Liver (tissue), 9 donors: ENCODE measurements around the gene S100A13. TPM values are rescaled to one million over a fixed set of nuclear protein-coding genes. Genes with fewer than 3 reads are reported as not detected.
"Not testable (repeated sequence)": the region's sequence is repeated elsewhere in the genome, so short reads cannot be mapped to it uniquely, and the experiment has no call there.

Experiments used
- DNase-seq: peaks from one replicate; pipeline ENCODE4 v3.0.0-alpha.2; 2017; ENCODE audit warnings: low spot score
- H3K27ac ChIP-seq, 2 donors: one replicate each; pipeline ENCODE4 v1.7.0; 2013; ENCODE audit warnings: inconsistent platforms in 2 of 2, low read length in 2 of 2, control low read depth in 1 of 2, low read depth in 1 of 2, mild to moderate bottlenecking in 1 of 2
- H3K27me3 ChIP-seq, 4 donors: one replicate each; pipeline versions ENCODE4 v1.6.1 to v1.7.0; 2013; ENCODE audit warnings: low read length in 3 of 4, inconsistent platforms in 1 of 4, mild to moderate bottlenecking in 1 of 4, moderate library complexity in 1 of 4; ENCODE audit not compliant: control insufficient read depth in 4 of 4, insufficient read depth in 4 of 4
- H3K36me3 ChIP-seq, 4 donors: one replicate each; pipeline versions ENCODE4 v1.6.1 to v1.7.0; 2013; ENCODE audit warnings: low read length in 3 of 4, mild to moderate bottlenecking in 3 of 4, low read depth in 1 of 4, moderate library complexity in 1 of 4; ENCODE audit not compliant: control insufficient read depth in 4 of 4, insufficient read depth in 3 of 4
- H3K4me1 ChIP-seq, 4 donors: one replicate each; pipeline versions ENCODE4 v1.6.1 to v1.7.0; 2013; ENCODE audit warnings: low read length in 3 of 4, mild to moderate bottlenecking in 3 of 4, moderate library complexity in 1 of 4; ENCODE audit not compliant: control insufficient read depth in 4 of 4, insufficient read depth in 4 of 4
- H3K4me3 ChIP-seq, 3 donors: one replicate each; pipeline versions ENCODE4 v1.6.1 to v1.7.0; 2013; ENCODE audit warnings: low read length in 3 of 3, control low read depth in 1 of 3, low read depth in 1 of 3, mild to moderate bottlenecking in 1 of 3
- H3K9ac ChIP-seq, 2 donors: one replicate each; pipeline ENCODE4 v1.7.0; 2013; ENCODE audit warnings: low read length in 2 of 2, mild to moderate bottlenecking in 2 of 2, moderate library complexity in 2 of 2, control low read depth in 1 of 2, low read depth in 1 of 2
- H3K9me3 ChIP-seq, 4 donors: one replicate each; pipeline versions ENCODE4 v1.6.1 to v1.7.0; 2013; ENCODE audit warnings: low read length in 3 of 4; ENCODE audit not compliant: control insufficient read depth in 4 of 4
- EGR1 ChIP-seq, 2 donors: IDR thresholded peaks; 2 replicates each; pipeline ENCODE4 v1.6.1; 2016 to 2018; ENCODE audit warnings: antibody characterized with exemption in 2 of 2, low read depth in 2 of 2
- FOXA1 ChIP-seq: IDR thresholded peaks from 2 replicates; pipeline ENCODE4 v1.6.1; 2016; ENCODE audit warnings: antibody characterized with exemption
- FOXA2 ChIP-seq: IDR thresholded peaks from 2 replicates; pipeline ENCODE4 v1.6.1; 2016; ENCODE audit warnings: antibody characterized with exemption
- GABPA ChIP-seq, 2 donors: IDR thresholded peaks in 1 of 2; conservative IDR thresholded peaks in 1 of 2; 2 replicates each; pipeline ENCODE4 v1.6.1; 2016; ENCODE audit warnings: antibody characterized with exemption in 2 of 2, mild to moderate bottlenecking in 1 of 2, moderate library complexity in 1 of 2
- HNF4A ChIP-seq, 2 donors: conservative IDR thresholded peaks; 2 replicates each; pipeline ENCODE4 v1.6.1; 2016; ENCODE audit warnings: antibody characterized with exemption in 2 of 2, mild to moderate bottlenecking in 2 of 2
- HNF4G ChIP-seq: IDR thresholded peaks from 2 replicates; pipeline ENCODE4 v1.6.1; 2016; ENCODE audit warnings: antibody characterized with exemption
- JUND ChIP-seq, 2 donors: IDR thresholded peaks; 2 replicates each; pipeline ENCODE4 v1.6.1; 2016; ENCODE audit warnings: antibody characterized with exemption in 2 of 2
- NR2F2 ChIP-seq: IDR thresholded peaks from 2 replicates; pipeline ENCODE4 v1.6.1; 2016; ENCODE audit warnings: antibody characterized with exemption
- RAD21 ChIP-seq, 2 donors: IDR thresholded peaks; 2 replicates each; pipeline ENCODE4 v1.6.1; 2016; ENCODE audit warnings: antibody characterized with exemption in 2 of 2, mild to moderate bottlenecking in 2 of 2
- RXRA ChIP-seq, 2 donors: IDR thresholded peaks; 2 replicates each; pipeline ENCODE4 v1.6.1; 2017 to 2018; ENCODE audit warnings: antibody characterized with exemption in 2 of 2, mild to moderate bottlenecking in 1 of 2
- SP1 ChIP-seq: IDR thresholded peaks from 2 replicates; pipeline ENCODE4 v1.6.1; 2018; ENCODE audit warnings: antibody characterized with exemption, mild to moderate bottlenecking
- TAF1 ChIP-seq: conservative IDR thresholded peaks from 2 replicates; pipeline ENCODE4 v1.6.1; 2016; ENCODE audit warnings: antibody characterized with exemption, mild to moderate bottlenecking
- WGBS: extraction: QIAGEN DNeasy Blood & Tissue Kit; methylation state at CpG from one replicate; pipeline ENCODE4 v1.1.7; 2013; 5-methylcytosine and 5-hydroxymethylcytosine counted together
- polyA plus RNA-seq, 2 donors: library from polyadenylated mRNA; stranded (reverse) in 1 of 2; unstranded in 1 of 2; fragments of 200-250 nt in 1 of 2; fragments of >200 nt in 1 of 2; fragmentation: Nextera tagmentation in 1 of 2; extraction: Ambion mirVana in 1 of 2; gene quantifications; one replicate each; pipeline versions ENCODE4 v1.2.1 to v1.2.3, GENCODE V29; 2013 to 2015
- total RNA-seq, 2 donors: library from RNA; depleted of rRNA; stranded (reverse); fragments of >200 nt; gene quantifications; one replicate each; pipeline ENCODE4 v1.2.3, GENCODE V29; 2014
- TF ChIP-seq, protein P1 (sequence below): IDR thresholded peaks from 2 replicates; pipeline ENCODE4 v1.6.1; 2016; ENCODE audit warnings: antibody characterized with exemption
- TF ChIP-seq, protein P2 (sequence below): IDR thresholded peaks from 2 replicates; pipeline ENCODE4 v1.6.1; 2016; ENCODE audit warnings: antibody characterized with exemption
- TF ChIP-seq, protein P3 (sequence below): IDR thresholded peaks from 2 replicates; pipeline ENCODE4 v1.6.1; 2016; ENCODE audit warnings: antibody characterized with exemption, mild to moderate bottlenecking
- TF ChIP-seq, protein P4 (sequence below): fragments of 150-350 bp; IDR thresholded peaks from 2 replicates; pipeline ENCODE4 v1.5.1; 2017; ENCODE audit warnings: improper control_type of control experiment, low read depth, low read length; ENCODE audit not compliant: missing input control
- TF ChIP-seq, protein P5 (sequence below): IDR thresholded peaks from 2 replicates; pipeline ENCODE4 v1.6.1; 2016; ENCODE audit warnings: antibody characterized with exemption
- donor health status: healthy.
- donor health status: healthy.
- donor health status: healthy.
- donor health status: healthy.
- donor health status: healthy.

S100A13 gene
- total and polyA plus RNA-seq, 4 donors, result 5.3 to 23.0 (median 15.7) TPM

DNA sequence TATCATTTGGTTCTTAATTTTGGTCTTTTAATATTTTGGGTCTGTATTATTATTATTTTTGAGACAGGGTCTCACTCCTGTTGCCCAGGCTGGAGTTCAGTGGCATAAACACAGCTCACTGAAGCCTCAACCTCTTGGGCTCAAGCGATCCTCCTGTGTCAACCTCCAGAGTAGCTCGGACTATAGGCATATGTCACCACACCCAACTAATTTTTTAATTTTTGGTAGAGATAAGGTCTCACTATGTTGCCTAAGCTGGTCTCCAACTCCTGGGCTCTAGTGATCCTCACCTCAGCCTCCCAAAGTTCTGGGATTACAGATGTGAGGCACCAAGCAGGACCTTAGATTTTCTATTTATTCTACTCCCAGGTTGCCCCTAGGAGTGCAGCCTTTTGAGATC lies 46.2 kb upstream of the S100A13 start:
- Histone ChIP-seq H3K9me3 (no peaks in the 10 kb centered on the region), H3K36me3 (peaks cover 0 to 2% (median under 1%) of the 10 kb centered on the region in 4 donors), H3K4me1 (peaks cover 7 to 29% (median 24%) of the 10 kb centered on the region in 4 donors), H3K4me3 (no peak overlapping the region), H3K27me3 (no peaks in the 10 kb centered on the region), H3K9ac (no peak overlapping the region), H3K27ac (no peak overlapping the region)
- TF ChIP-seq FOXA1, result no peak
- TF ChIP-seq RXRA (IDR thresholded peaks at IDR 0.05), result no peak
- no peak for TF ChIP-seq EGR1 (IDR thresholded peaks at IDR 0.05; ENCODE audit: low read depth in 2 of 2)
- no peak for TF ChIP-seq SP1
- TF ChIP-seq GABPA (IDR thresholded peaks at IDR 0.05 in 1 of 2, conservative IDR thresholded peaks at IDR 0.05 in 1 of 2), result no peak
- TF ChIP-seq JUND (IDR thresholded peaks at IDR 0.05), result no peak
- TF ChIP-seq, protein P1, sequence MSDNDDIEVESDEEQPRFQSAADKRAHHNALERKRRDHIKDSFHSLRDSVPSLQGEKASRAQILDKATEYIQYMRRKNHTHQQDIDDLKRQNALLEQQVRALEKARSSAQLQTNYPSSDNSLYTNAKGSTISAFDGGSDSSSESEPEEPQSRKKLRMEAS, result no peak
- no peak for TF ChIP-seq HNF4G
- TF ChIP-seq, protein P2, sequence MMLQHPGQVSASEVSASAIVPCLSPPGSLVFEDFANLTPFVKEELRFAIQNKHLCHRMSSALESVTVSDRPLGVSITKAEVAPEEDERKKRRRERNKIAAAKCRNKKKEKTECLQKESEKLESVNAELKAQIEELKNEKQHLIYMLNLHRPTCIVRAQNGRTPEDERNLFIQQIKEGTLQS, result no peak
- TF ChIP-seq TAF1, result no peak
- WGBS, result 98% methylated on average over 2 of the region's 2 CpGs
- no peak for DNase-seq

DNA sequence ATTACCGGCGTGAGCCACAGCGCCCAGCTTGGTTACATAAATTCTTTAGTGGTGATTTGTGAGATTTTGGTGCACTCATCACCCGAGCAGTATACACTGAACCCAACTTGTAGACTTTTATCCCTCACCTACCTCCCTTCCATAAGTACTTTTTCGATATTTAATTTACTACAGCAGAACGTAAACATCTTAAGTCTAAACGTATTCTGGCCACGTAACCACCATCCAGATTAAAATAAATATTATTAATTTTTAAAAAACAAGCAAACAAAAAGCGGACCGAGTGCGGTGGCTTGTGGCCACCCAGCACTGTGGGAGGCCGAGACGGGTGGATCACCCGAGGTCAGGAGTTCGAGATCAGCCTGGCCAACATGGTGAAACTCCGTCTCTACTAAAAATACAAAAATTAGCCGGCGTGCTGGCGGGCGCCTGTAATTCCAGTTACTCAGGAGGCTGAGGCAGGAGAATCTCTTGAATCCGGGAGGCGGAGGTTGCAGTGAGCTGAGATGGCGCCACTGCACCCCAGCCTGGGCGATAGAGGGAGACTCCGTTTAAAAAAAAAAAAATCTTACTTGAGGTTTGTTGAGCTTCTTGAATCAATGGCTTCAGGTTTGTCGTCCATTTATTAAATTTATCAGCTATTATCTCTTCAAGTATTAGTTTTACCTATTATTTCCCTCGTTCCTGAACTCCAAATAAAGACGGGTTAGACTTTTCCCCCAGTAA lies 44.5 kb upstream of the S100A13 start:
- Histone ChIP-seq H3K4me3 (peak overlapping the region; percentile 2 to 67 (median 28)), H3K9ac (peak overlapping the region; percentile 76 to 92), H3K4me1 (peaks cover 7 to 18% (median 15%) of the 10 kb centered on the region in 4 donors), H3K27ac (peak overlapping the region; percentile 89 to 94), H3K36me3 (peaks cover 6 to 17% (median 13%) of the 10 kb centered on the region in 4 donors)
- 16% methylated on average over 28 of the region's 28 CpGs for WGBS
- not testable (repeated sequence) for DNase-seq, H3K9me3 ChIP-seq, H3K27me3 ChIP-seq

DNA sequence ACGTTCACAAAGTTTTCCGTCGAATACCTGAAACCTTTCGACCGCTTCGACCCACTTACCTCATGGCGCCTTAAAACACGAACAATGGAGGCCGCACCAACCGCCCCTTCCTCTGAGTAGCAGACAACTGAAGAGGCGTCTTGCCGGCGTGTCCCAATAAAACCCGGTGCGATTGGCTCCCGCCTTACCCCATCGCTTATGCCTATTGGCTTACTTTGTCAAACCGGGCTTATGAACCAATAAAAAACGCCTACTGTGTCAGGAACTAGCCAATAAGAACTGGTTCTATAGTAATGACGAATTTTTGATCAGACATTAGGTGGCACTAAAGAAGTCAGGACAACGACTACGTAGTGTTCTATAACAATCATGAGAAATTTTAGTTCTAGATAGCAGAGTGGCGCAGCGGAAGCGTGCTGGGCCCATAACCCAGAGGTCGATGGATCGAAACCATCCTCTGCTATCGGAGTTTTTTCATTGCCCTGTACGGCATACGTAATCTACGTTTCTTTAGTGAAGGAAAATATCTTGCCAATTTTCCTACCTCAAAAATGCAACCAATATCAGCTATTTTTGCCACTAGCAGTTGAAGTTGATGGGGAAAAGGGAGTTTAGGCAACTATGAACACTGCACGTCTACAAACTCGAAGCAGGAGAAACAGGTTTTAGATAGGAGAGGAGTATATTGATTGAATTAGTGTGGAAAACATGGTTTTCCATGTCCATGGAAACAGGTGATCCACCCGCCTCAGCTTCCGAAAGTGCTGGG lies 43.7 kb upstream of the S100A13 start, which contains the start of gene ILF2:
TSS of gene ILF2 (minus strand) at position 135 of the 769 bp plus-strand sequence. CDS start at position 64, 71 bp downstream.
- peaks cover 10 to 21% (median 19%) of the 10 kb centered on the region in 4 donors for H3K36me3 ChIP-seq
- DNase-seq, result peak; percentile 97
- peak within 1 kb of the TSS; percentile 89 to 96 for H3K9ac ChIP-seq
- peak within 1 kb of the TSS; percentile 89 to 94 for H3K27ac ChIP-seq
- H3K4me1 ChIP-seq, result peaks cover 7 to 19% (median 16%) of the 10 kb centered on the region in 4 donors
- H3K27me3 ChIP-seq, result no peaks in the 10 kb centered on the region
- WGBS, result under 1% methylated on average over 35 of the region's 35 CpGs
- H3K4me3 ChIP-seq, result peak within 1 kb of the TSS; percentile 70 to 99 (median 94)
- H3K9me3 ChIP-seq, result no peaks in the 10 kb centered on the region
- TF ChIP-seq HNF4G (no peak), GABPA (IDR thresholded peaks at IDR 0.05 in 1 of 2, conservative IDR thresholded peaks at IDR 0.05 in 1 of 2) (peak; percentile 20 to 40), FOXA1 (peak; percentile 43), JUND (IDR thresholded peaks at IDR 0.05) (peak; percentile 19 to 60), FOXA2 (no peak), EGR1 (IDR thresholded peaks at IDR 0.05; ENCODE audit: low read depth in 2 of 2) (no peak), TAF1 (peak; percentile 55), NR2F2 (peak; percentile 82), HNF4A (conservative IDR thresholded peaks at IDR 0.05) (peak in 1 of 2 donors; percentile 22), RAD21 (IDR thresholded peaks at IDR 0.05) (peak; percentile 25 to 37), SP1 (peak; percentile 98)
- TF ChIP-seq, protein P3, sequence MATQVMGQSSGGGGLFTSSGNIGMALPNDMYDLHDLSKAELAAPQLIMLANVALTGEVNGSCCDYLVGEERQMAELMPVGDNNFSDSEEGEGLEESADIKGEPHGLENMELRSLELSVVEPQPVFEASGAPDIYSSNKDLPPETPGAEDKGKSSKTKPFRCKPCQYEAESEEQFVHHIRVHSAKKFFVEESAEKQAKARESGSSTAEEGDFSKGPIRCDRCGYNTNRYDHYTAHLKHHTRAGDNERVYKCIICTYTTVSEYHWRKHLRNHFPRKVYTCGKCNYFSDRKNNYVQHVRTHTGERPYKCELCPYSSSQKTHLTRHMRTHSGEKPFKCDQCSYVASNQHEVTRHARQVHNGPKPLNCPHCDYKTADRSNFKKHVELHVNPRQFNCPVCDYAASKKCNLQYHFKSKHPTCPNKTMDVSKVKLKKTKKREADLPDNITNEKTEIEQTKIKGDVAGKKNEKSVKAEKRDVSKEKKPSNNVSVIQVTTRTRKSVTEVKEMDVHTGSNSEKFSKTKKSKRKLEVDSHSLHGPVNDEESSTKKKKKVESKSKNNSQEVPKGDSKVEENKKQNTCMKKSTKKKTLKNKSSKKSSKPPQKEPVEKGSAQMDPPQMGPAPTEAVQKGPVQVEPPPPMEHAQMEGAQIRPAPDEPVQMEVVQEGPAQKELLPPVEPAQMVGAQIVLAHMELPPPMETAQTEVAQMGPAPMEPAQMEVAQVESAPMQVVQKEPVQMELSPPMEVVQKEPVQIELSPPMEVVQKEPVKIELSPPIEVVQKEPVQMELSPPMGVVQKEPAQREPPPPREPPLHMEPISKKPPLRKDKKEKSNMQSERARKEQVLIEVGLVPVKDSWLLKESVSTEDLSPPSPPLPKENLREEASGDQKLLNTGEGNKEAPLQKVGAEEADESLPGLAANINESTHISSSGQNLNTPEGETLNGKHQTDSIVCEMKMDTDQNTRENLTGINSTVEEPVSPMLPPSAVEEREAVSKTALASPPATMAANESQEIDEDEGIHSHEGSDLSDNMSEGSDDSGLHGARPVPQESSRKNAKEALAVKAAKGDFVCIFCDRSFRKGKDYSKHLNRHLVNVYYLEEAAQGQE, result peak; percentile 44
- TF ChIP-seq, protein P4, sequence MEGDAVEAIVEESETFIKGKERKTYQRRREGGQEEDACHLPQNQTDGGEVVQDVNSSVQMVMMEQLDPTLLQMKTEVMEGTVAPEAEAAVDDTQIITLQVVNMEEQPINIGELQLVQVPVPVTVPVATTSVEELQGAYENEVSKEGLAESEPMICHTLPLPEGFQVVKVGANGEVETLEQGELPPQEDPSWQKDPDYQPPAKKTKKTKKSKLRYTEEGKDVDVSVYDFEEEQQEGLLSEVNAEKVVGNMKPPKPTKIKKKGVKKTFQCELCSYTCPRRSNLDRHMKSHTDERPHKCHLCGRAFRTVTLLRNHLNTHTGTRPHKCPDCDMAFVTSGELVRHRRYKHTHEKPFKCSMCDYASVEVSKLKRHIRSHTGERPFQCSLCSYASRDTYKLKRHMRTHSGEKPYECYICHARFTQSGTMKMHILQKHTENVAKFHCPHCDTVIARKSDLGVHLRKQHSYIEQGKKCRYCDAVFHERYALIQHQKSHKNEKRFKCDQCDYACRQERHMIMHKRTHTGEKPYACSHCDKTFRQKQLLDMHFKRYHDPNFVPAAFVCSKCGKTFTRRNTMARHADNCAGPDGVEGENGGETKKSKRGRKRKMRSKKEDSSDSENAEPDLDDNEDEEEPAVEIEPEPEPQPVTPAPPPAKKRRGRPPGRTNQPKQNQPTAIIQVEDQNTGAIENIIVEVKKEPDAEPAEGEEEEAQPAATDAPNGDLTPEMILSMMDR, result no peak
- TF ChIP-seq, protein P5, sequence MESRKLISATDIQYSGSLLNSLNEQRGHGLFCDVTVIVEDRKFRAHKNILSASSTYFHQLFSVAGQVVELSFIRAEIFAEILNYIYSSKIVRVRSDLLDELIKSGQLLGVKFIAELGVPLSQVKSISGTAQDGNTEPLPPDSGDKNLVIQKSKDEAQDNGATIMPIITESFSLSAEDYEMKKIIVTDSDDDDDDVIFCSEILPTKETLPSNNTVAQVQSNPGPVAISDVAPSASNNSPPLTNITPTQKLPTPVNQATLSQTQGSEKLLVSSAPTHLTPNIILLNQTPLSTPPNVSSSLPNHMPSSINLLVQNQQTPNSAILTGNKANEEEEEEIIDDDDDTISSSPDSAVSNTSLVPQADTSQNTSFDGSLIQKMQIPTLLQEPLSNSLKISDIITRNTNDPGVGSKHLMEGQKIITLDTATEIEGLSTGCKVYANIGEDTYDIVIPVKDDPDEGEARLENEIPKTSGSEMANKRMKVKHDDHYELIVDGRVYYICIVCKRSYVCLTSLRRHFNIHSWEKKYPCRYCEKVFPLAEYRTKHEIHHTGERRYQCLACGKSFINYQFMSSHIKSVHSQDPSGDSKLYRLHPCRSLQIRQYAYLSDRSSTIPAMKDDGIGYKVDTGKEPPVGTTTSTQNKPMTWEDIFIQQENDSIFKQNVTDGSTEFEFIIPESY, result no peak
- TF ChIP-seq, protein P1, result peak; percentile 93
